HG03066 (cell line): ENCODE data around the gene BMAL1.
"Not testable (repeated sequence)": the region's sequence is repeated elsewhere in the genome, so short reads cannot be mapped to it uniquely, and the experiment has no call there.

Source experiments
- ATAC-seq: cut with Tn5 transposase; IDR thresholded peaks from one replicate; pipeline ENCODE4 v1.9.1; 2021; ENCODE audit warnings: low read depth; ENCODE audit not compliant: unreplicated experiment

Gene BMAL1

GRCh38 chr11:13368041-13368446 is 90.5 kb downstream of the BMAL1 start:
- no peak for ATAC-seq

GRCh38 chr11:13373216-13373615 is 95.6 kb downstream of the BMAL1 start:
- no peak for ATAC-seq

- ATAC-seq = no peak
Measured at GRCh38 chr11:13375798-13376197, 98.2 kb downstream of the BMAL1 start.

- ATAC-seq = no peak
Measured at GRCh38 chr11:13376402-13376801, 98.8 kb downstream of the BMAL1 start.

- no peak for ATAC-seq
Measured at GRCh38 chr11:13376838-13377237, 99.2 kb downstream of the BMAL1 start.

GRCh38 chr11:13378316-13378715 is 100.7 kb downstream of the BMAL1 start:
- no peak for ATAC-seq

- ATAC-seq = no peak
Measured at GRCh38 chr11:13380731-13381130, 103.1 kb downstream of the BMAL1 start.

GRCh38 chr11:13382751-13383150 is 105.2 kb downstream of the BMAL1 start:
- ATAC-seq = no peak

- ATAC-seq = no peak
Measured at GRCh38 chr11:13384908-13385640, 107.5 kb downstream of the BMAL1 start.

- ATAC-seq = no peak
Measured at GRCh38 chr11:13386567-13386966, 109.0 kb downstream of the BMAL1 start.

- no peak for ATAC-seq
Measured at GRCh38 chr11:13388741-13389140, 111.2 kb downstream of the BMAL1 start.

- no peak for ATAC-seq
Measured at GRCh38 chr11:13391217-13391616, 113.6 kb downstream of the BMAL1 start.

- not testable (repeated sequence) for ATAC-seq
Measured at GRCh38 chr11:13398335-13398734, 120.7 kb downstream of the BMAL1 start.

GRCh38 chr11:13405220-13405619 is 127.6 kb downstream of the BMAL1 start:
- ATAC-seq = no peak

GRCh38 chr11:13415201-13415600 is 137.6 kb downstream of the BMAL1 start:
- no peak for ATAC-seq

GRCh38 chr11:13421561-13421960 is 144.0 kb downstream of the BMAL1 start:
- ATAC-seq = no peak

- no peak for ATAC-seq
Measured at GRCh38 chr11:13423372-13423771, 145.8 kb downstream of the BMAL1 start.

- ATAC-seq = no peak
Measured at GRCh38 chr11:13427440-13427839, 149.8 kb downstream of the BMAL1 start.

GRCh38 chr11:13429288-13429687 is 151.7 kb downstream of the BMAL1 start:
- ATAC-seq = no peak

- ATAC-seq = no peak
Measured at GRCh38 chr11:13429836-13430235, 152.2 kb downstream of the BMAL1 start.

- ATAC-seq = no peak
Measured at GRCh38 chr11:13433437-13433836, 155.8 kb downstream of the BMAL1 start.

GRCh38 chr11:13434247-13435205 is 156.9 kb downstream of the BMAL1 start:
- ATAC-seq = no peak
